Peyer's patch (tissue), 4 donors: ENCODE results near the gene GPR107. TPM values are rescaled to one million over a fixed set of nuclear protein-coding genes. Genes with fewer than 3 reads are reported as not detected.

Source experiments
- DNase-seq, 3 donors: peaks; one replicate each; pipeline ENCODE4 v3.0.0-alpha.2; 2017 to 2019
- H3K27ac ChIP-seq, 4 donors: fragments of 200-600 bp; sonication (generic); one replicate each; pipeline ENCODE4 v1.5.1; 2016 to 2019
- H3K27me3 ChIP-seq, 2 donors: fragments of 200-600 bp; sonication (generic); one replicate each; pipeline ENCODE4 v1.5.1; 2019
- H3K36me3 ChIP-seq, 3 donors: fragments of 200-600 bp; sonication (generic); one replicate each; pipeline ENCODE4 v1.5.1; 2016 to 2019
- H3K4me1 ChIP-seq, 4 donors: fragments of 200-600 bp; sonication (generic); one replicate each; pipeline ENCODE4 v1.5.1; 2016 to 2019
- H3K4me3 ChIP-seq, 4 donors: fragments of 200-600 bp; sonication (generic); 1 replicate in 3 of 4; 2 replicates in 1 of 4; pipeline ENCODE4 v1.5.1; 2016 to 2019; ENCODE audit warnings: mild to moderate bottlenecking in 1 of 4
- H3K9me3 ChIP-seq, 4 donors: fragments of 200-600 bp; sonication (generic); one replicate each; pipeline ENCODE4 v1.5.1; 2016 to 2019; ENCODE audit warnings: mild to moderate bottlenecking in 1 of 4
- POLR2A ChIP-seq, 2 donors: fragments of 450-650 bp; IDR thresholded peaks; one replicate each; pipeline ENCODE4 v1.5.1; 2017; ENCODE audit warnings: antibody characterized with exemption in 2 of 2, mild to moderate bottlenecking in 2 of 2, moderate library complexity in 2 of 2
- total RNA-seq, 4 donors: library from RNA; depleted of rRNA; stranded (reverse); fragments of >200 nt; gene quantifications; one replicate each; pipeline ENCODE4 v1.1.0, GENCODE V29; 2016
- TF ChIP-seq, protein P1 (sequence below), 6 experiments: fragments of 450-650 bp in 4 of 6; fragments of 200-600 bp in 2 of 6; sonication (generic) in 1 of 6; IDR thresholded peaks; one replicate each; pipeline ENCODE4 v1.5.1; 2017 to 2019; ENCODE audit warnings: antibody characterized with exemption in 6 of 6, mild to moderate bottlenecking in 3 of 6, moderate library complexity in 1 of 6

Gene GPR107
- total RNA-seq, 4 donors from 2014 or later = 16.6 to 29.0 (median 22.3) TPM

DNA sequence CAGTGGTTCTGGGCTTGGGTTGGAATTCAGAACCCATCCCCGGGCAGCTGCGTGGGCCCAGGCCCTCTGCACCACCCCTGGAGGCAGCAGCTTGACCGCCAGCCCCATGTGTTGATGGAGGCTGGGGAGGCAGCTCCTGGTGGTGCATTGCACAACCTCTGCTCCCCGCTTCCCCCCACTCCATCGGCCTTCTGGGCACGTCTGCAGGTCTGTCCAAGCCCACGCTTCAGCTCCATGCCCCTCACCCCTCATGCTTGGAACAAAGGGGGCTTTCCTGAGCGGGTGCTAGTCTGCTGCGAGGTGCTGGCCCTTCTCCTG lies 119.9 kb downstream of the GPR107 start:
- Histone ChIP-seq H3K9me3 (no peaks in the 10 kb centered on the region), H3K36me3 (no peaks in the 10 kb centered on the region), H3K4me1 (peaks cover 0 to 13% (median 4%) of the 10 kb centered on the region in 4 donors), H3K27ac (peak overlapping the region in 2 of 4 donors; percentile 50 to 82), H3K4me3 (peak overlapping the region in 3 of 4 donors; percentile 44 to 65 (median 57)), H3K27me3 (peaks cover 0 to 7% of the 10 kb centered on the region in 2 donors)
- no peak for DNase-seq
- no peak for TF ChIP-seq POLR2A (IDR thresholded peaks at IDR 0.05)
- TF ChIP-seq, protein P1, sequence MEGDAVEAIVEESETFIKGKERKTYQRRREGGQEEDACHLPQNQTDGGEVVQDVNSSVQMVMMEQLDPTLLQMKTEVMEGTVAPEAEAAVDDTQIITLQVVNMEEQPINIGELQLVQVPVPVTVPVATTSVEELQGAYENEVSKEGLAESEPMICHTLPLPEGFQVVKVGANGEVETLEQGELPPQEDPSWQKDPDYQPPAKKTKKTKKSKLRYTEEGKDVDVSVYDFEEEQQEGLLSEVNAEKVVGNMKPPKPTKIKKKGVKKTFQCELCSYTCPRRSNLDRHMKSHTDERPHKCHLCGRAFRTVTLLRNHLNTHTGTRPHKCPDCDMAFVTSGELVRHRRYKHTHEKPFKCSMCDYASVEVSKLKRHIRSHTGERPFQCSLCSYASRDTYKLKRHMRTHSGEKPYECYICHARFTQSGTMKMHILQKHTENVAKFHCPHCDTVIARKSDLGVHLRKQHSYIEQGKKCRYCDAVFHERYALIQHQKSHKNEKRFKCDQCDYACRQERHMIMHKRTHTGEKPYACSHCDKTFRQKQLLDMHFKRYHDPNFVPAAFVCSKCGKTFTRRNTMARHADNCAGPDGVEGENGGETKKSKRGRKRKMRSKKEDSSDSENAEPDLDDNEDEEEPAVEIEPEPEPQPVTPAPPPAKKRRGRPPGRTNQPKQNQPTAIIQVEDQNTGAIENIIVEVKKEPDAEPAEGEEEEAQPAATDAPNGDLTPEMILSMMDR (IDR thresholded peaks at IDR 0.05) = no peak

DNA sequence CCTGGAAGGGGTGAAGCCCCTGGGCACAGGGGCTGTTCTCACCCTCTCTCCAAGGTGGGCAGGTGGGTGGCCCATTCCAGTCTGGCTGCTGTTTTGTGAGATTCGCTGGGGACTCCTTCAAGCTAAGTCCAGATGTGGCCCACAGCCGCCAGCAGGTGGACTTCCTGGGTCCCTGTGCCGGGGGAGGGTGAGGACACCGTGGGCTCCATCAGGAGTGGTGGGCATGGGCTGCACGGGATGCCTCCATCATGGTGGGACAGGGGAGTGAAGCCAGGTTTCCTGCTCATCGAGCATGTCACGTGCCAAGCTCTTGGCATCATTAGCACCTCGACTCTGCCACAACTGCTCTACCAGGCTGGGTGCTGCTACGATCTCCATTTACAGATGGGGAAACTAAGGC lies 120.3 kb downstream of the GPR107 start:
- H3K27me3 ChIP-seq = peaks cover 0 to 7% of the 10 kb centered on the region in 2 donors
- no peak for DNase-seq
- H3K4me1 ChIP-seq = peaks cover 0 to 13% (median 4%) of the 10 kb centered on the region in 4 donors
- H3K36me3 ChIP-seq = no peaks in the 10 kb centered on the region
- TF ChIP-seq, protein P1 (IDR thresholded peaks at IDR 0.05) = no peak
- TF ChIP-seq POLR2A (IDR thresholded peaks at IDR 0.05) = no peak
- H3K4me3 ChIP-seq = no peak overlapping the region
- H3K9me3 ChIP-seq = no peaks in the 10 kb centered on the region
- peak overlapping the region in 2 of 4 donors; percentile 50 to 82 for H3K27ac ChIP-seq

DNA sequence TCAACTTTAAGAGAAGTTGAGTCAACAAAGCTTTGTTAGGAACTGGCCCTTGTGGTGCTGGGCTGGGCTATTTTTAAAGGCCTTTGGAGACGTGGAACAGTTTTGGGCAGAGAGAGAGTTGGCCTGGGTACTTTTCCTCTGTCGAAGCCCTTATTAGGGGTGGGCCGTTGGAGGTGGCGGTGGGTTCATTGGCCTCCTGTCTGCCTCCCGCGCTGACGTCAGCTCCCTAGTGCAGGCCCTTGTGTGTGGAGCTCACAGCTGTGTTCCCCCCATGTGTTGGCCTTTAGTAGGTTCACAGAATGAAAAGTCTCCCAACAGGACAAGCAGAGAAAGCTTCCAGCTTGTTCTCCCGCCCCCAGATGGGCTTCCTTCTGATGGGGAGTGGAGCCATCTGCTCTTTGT lies 121.2 kb downstream of the GPR107 start:
- no peak for DNase-seq
- Histone ChIP-seq H3K9me3 (no peaks in the 10 kb centered on the region), H3K4me1 (peaks cover 0 to 13% (median 4%) of the 10 kb centered on the region in 4 donors), H3K27ac (peak overlapping the region in 1 of 4 donors; percentile 82), H3K36me3 (no peaks in the 10 kb centered on the region), H3K27me3 (peaks cover 0 to 7% of the 10 kb centered on the region in 2 donors), H3K4me3 (no peak overlapping the region)
- TF ChIP-seq, protein P1 (IDR thresholded peaks at IDR 0.05) = no peak
- no peak for TF ChIP-seq POLR2A (IDR thresholded peaks at IDR 0.05)

DNA sequence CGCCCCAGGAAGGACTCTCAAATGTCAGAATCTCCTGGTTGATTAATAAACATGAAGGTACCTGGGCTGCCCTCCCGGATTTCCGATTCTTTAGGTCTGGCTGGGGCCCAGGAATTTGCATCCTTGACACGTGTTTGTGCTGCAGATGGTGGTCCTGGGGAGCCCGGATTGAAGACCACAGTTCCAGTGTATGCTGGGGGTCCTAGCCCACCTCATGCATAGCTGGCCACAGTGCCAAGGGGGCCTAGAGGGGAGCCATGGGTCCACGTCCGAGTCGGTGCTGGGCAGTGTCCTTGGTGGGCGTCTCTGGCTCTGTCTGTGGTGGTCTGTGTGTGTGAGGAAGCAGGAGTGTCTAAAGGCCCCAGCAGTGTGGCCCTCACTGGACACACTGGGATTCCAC lies 121.6 kb downstream of the GPR107 start:
- peaks cover 0 to 7% of the 10 kb centered on the region in 2 donors for H3K27me3 ChIP-seq
- peaks cover 0 to 13% (median 4%) of the 10 kb centered on the region in 4 donors for H3K4me1 ChIP-seq
- H3K36me3 ChIP-seq = no peaks in the 10 kb centered on the region
- TF ChIP-seq, protein P1 (IDR thresholded peaks at IDR 0.05) = no peak
- no peak for TF ChIP-seq POLR2A (IDR thresholded peaks at IDR 0.05)
- H3K9me3 ChIP-seq = no peaks in the 10 kb centered on the region
- peak overlapping the region in 1 of 4 donors; percentile 82 for H3K27ac ChIP-seq
- DNase-seq = no peak
- no peak overlapping the region for H3K4me3 ChIP-seq

DNA sequence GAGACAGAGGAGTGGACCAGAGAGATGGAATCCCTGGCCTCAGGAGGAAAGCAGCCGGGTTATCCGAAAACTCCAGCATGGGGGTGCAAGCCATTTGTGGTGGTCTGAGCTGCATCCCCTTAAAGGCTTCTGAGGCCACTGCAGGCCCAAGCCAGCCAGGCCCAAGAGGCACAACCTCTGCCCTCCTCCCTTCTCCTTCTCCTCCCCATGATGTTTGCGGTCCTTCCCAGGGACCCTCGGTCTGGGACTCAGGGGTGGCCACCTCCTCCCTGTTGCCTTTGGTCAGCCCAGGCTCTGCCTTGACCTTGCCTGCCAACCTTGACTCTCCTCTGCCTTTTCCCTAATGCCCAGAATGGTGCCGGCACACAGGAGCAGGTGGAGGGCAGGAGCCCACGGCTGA lies 123.1 kb downstream of the GPR107 start:
- peaks cover 0 to 7% of the 10 kb centered on the region in 2 donors for H3K27me3 ChIP-seq
- no peak for TF ChIP-seq POLR2A (IDR thresholded peaks at IDR 0.05)
- TF ChIP-seq, protein P1 (IDR thresholded peaks at IDR 0.05) = no peak
- no peaks in the 10 kb centered on the region for H3K36me3 ChIP-seq
- peak overlapping the region in 1 of 4 donors; percentile 44 for H3K27ac ChIP-seq
- no peak for DNase-seq
- H3K4me1 ChIP-seq = peaks cover 0 to 15% (median 4%) of the 10 kb centered on the region in 4 donors
- H3K4me3 ChIP-seq = no peak overlapping the region
- no peaks in the 10 kb centered on the region for H3K9me3 ChIP-seq
